ENCODE measurements around the gene SCLY. TPM values are rescaled to one million over a fixed set of nuclear protein-coding genes. Genes with fewer than 3 reads are reported as not detected.

SCLY gene
- total RNA-seq, 6 experiments from 2014 or later, result 24.4 to 54.2 (median 35.9) TPM

DNA sequence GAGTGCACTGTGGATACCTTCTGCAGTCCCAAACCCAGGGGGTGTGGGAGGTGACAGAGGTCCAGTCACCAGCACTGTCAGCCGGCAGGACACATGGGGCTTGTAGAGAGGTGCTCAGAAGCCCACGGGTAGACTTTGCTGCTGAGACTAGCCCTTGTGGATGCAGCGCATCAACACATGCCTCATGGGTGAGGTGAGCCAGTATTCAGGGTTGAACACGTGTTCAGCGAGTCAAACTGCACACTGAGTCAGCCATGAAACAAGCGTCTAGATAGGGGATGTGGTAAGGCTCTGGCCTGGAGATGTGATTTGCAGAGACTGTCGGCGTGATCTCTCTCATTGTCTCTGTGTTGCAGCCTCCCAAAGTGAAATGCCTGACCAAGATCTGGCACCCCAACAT lies 35.8 kb upstream of the SCLY start:
- WGBS (ENCODE audit: insufficient coverage, low coverage, low lambda C conversion rate, missing lambda C conversion rate), result 91% methylated on average over 5 of the region's 8 CpGs
- DNase-seq (no peak), ATAC-seq (no peak)
- Histone ChIP-seq H3K27ac (no peak overlapping the region), H3K4me1 (no peaks in the 10 kb centered on the region), H3K9me3 (no peaks in the 10 kb centered on the region), H3K4me3 (no peak overlapping the region), H3K36me3 (peaks cover 0 to 11% (median 4%) of the 10 kb centered on the region in 4 donors), H3K27me3 (no peaks in the 10 kb centered on the region)
- intact Hi-C loops (cut with DNase I), result no loop called here
- TF ChIP-seq, protein P1, sequence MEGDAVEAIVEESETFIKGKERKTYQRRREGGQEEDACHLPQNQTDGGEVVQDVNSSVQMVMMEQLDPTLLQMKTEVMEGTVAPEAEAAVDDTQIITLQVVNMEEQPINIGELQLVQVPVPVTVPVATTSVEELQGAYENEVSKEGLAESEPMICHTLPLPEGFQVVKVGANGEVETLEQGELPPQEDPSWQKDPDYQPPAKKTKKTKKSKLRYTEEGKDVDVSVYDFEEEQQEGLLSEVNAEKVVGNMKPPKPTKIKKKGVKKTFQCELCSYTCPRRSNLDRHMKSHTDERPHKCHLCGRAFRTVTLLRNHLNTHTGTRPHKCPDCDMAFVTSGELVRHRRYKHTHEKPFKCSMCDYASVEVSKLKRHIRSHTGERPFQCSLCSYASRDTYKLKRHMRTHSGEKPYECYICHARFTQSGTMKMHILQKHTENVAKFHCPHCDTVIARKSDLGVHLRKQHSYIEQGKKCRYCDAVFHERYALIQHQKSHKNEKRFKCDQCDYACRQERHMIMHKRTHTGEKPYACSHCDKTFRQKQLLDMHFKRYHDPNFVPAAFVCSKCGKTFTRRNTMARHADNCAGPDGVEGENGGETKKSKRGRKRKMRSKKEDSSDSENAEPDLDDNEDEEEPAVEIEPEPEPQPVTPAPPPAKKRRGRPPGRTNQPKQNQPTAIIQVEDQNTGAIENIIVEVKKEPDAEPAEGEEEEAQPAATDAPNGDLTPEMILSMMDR (IDR thresholded peaks at IDR 0.05), result no peak
- no peak for TF ChIP-seq POLR2A (IDR thresholded peaks at IDR 0.05)

DNA sequence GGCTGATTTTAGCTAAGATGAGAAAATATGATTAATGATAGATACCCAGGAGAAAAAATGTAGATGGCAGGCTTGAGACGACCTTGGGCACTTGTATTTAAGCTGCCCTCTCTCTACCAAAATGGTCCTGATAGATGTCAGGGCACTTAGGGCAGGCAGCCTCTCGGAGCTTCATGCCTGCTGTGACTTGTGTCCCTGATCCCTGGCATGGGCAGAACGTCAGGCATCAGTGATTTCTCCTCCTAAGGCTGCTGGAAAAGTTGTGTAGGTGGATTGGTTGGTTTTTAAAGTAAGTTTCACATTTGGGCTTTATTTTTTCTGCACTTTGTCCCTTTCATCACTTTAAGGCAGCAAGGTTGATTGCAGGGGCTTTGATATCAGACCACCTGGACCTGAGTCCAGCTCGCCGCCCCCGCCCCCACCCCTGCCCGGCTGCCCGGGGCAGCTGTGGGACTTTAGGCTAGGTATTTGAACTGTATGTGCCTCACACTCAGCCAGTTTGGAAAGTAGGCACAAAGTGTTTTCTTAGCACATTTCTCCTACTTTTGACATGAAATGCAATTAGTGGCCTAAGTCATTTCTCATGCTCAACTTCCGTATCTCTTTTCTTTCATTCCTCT lies 35.0 kb upstream of the SCLY start:
- no peaks in the 10 kb centered on the region for H3K27me3 ChIP-seq
- H3K36me3 ChIP-seq, result peaks cover 0 to 19% (median 8%) of the 10 kb centered on the region in 4 donors
- H3K4me3 ChIP-seq, result no peak overlapping the region
- H3K9me3 ChIP-seq, result no peaks in the 10 kb centered on the region
- no peaks in the 10 kb centered on the region for H3K4me1 ChIP-seq
- ATAC-seq (no peak), DNase-seq (no peak)
- TF ChIP-seq POLR2A (IDR thresholded peaks at IDR 0.05), result no peak
- TF ChIP-seq, protein P1 (IDR thresholded peaks at IDR 0.05), result no peak
- WGBS (ENCODE audit: insufficient coverage, low coverage, low lambda C conversion rate, missing lambda C conversion rate), result 74% methylated on average over 6 of the region's 9 CpGs
- no peak overlapping the region for H3K27ac ChIP-seq
- intact Hi-C loops (cut with DNase I), result no loop called here

DNA sequence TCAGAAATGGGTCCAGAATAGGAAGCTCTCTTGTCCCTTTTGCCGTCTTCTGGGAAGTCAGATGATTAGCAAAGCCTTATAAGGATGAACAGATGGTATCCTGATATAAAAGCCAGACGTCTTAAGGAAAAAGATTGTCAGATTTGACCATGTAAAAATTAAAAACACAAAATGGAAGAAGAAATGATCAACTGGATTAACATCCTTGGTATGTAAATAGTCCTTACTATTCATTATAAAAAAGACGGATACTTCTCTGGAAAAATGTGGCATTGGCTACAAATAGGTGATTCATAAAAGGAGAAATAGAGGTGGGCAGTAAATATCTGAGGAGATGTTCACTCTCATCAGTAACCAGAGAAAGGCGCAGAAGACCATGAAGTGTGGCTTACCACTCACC lies 33.7 kb upstream of the SCLY start:
- WGBS (ENCODE audit: insufficient coverage, low coverage, low lambda C conversion rate, missing lambda C conversion rate), result 75% methylated on average over 4 of the region's 4 CpGs
- H3K27me3 ChIP-seq, result no peaks in the 10 kb centered on the region
- no peaks in the 10 kb centered on the region for H3K4me1 ChIP-seq
- TF ChIP-seq, protein P1 (IDR thresholded peaks at IDR 0.05), result no peak
- no peak for TF ChIP-seq POLR2A (IDR thresholded peaks at IDR 0.05)
- no peak overlapping the region for H3K4me3 ChIP-seq
- ATAC-seq, result no peak
- no peaks in the 10 kb centered on the region for H3K9me3 ChIP-seq
- peaks cover 0 to 25% (median 11%) of the 10 kb centered on the region in 4 donors for H3K36me3 ChIP-seq
- intact Hi-C loops (cut with DNase I), result no loop called here
- no peak overlapping the region for H3K27ac ChIP-seq
- no peak for DNase-seq

DNA sequence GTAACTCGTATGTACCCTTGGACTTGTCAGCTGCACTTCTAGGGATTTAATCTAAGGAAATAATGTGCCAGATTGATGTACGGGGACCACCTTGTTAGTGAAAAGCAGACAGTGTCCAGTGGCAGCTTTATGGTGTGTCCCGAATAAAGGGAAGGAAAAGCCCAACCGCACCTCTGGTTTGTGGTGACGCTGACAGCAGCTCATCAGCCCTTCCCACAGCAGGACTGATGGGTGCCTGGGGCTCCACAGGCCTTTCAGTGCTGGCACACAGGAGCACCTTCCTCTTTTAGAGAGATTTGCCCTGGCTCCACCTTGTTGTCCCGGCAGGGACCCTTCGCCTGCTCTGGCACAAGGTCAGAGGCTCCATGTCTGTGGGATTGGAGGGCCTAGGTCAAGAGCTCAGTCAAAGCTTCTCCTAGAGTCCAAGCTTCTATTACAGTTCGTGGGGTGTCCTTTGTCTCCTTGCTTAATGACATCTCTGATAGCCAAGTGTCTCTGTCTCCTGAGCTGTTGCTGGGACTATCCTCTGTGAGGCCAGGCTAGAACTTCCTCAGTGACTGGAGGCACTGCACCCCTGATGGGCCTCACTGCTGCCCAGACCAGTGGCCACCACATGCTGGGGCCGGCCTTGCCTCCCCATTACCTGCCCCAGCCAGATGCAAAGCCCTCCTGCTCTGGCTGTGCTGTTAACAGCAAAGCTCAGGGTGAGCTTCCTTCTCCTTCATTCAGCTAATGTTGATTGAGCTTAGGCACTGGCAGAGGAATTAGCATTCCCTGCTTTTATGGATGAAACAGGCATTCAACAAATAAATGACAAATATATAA lies 33.0 kb upstream of the SCLY start:
- peaks cover 0 to 25% (median 11%) of the 10 kb centered on the region in 4 donors for H3K36me3 ChIP-seq
- H3K27me3 ChIP-seq, result no peaks in the 10 kb centered on the region
- no peaks in the 10 kb centered on the region for H3K9me3 ChIP-seq
- ATAC-seq (no peak), DNase-seq (no peak)
- no peak overlapping the region for H3K27ac ChIP-seq
- whole genome bisulfite sequencing (ENCODE audit: insufficient coverage, low coverage, low lambda C conversion rate, missing lambda C conversion rate), result 77% methylated on average over 3 of the region's 9 CpGs
- H3K4me1 ChIP-seq, result no peaks in the 10 kb centered on the region
- H3K4me3 ChIP-seq, result no peak overlapping the region
- no peak for TF ChIP-seq POLR2A (IDR thresholded peaks at IDR 0.05)
- intact Hi-C loops (cut with DNase I), result no loop called here

DNA sequence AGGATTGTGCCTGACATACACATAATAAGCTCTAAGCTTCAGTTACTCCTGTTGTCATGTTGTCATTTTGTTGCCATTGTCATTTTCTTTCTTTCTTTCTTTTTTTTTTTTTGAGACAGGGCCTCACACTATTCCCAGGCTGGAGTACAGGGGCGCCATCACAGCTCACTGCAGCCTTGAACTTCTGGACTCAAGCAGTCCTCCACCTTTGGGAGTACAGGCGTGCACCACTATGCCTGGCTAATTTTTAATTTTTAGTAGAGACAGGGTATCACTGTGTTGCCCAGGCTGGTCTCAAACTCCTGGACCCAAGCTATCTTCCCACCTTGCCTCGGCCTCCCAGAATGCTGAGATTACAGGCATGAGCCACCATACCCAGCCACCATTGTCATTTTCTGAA lies 30.9 kb upstream of the SCLY start:
- Histone ChIP-seq H3K36me3 (peaks cover 0 to 25% (median 11%) of the 10 kb centered on the region in 4 donors), H3K4me1 (no peaks in the 10 kb centered on the region), H3K27me3 (no peaks in the 10 kb centered on the region), H3K9me3 (no peaks in the 10 kb centered on the region), H3K27ac (no peak overlapping the region), H3K4me3 (no peak overlapping the region)
- no peak for DNase-seq
- intact Hi-C loops (cut with DNase I), result no loop called here
- whole genome bisulfite sequencing (ENCODE audit: insufficient coverage, low coverage, low lambda C conversion rate, missing lambda C conversion rate), result 84% methylated on average over 3 of the region's 3 CpGs
- no peak for ATAC-seq
- TF ChIP-seq POLR2A (IDR thresholded peaks at IDR 0.05), result no peak
- TF ChIP-seq, protein P1 (IDR thresholded peaks at IDR 0.05), result no peak
